ENCODE data around the gene NRSN2.

NRSN2 gene

DNA sequence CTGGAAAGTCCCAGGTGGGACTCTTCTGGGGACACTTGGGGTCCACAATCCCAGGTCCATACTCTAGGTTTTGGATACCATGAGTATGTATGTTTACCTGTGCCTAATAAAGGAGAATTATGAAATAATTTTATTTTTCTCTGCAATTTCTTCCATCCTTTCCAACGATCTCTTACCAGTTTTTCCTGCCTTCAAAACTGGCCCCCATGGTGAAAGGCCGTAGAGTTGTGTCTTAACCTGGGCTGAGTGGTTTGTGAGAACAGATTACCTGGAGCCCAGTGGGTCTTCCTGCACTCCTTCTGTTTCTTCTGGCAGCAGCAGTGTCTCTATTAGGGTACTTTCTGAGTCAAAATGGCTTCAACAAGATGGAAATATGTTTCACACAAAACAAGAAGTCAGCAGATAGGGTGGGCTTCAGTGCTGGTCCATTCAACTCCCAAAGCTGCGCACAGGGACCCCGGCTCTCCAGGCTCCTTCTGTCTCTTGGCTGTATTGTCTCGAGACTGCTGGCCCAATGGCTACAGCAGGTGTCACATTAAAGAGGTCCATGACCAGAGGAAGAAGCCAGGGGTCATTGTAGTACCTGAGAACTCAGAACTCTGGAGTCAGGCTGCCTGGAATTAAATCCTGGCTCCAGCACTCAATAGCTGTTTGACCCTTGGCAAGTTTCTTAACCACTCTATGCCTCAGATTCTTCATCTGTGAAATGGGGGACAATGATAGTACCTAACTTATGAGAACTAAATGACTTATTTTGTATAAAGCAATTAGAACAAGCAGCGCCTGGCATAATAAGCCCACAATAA is 50.7 kb downstream of the NRSN2 start:
- DNase-seq (ENCODE audit: low read depth) = no peak

DNA sequence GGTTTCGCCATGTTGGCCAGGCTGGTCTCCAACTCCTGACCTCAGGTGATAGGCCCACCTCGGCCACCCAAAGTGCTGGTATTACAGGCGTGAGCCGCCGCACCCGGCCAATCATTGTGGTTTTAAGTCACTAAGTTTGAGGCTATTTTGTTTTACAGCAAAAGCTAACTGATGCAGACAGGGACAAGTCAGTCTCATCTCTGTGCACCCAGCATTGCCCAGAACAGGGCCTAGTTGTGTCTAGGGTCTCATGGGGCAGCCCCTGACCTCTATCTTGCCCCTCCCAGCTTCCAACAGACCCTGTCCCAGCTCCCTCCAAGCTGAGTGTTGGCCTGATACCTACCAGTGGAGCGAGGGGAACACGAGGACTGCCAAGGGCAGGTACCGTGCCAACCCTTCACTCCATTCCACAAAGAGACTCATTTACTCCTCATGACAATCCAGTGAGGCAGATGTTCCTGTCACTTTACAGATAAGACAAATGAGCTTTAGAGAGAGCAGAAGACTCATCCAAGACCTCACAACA is 52.3 kb downstream of the NRSN2 start:
- no peak for DNase-seq (ENCODE audit: low read depth)

DNA sequence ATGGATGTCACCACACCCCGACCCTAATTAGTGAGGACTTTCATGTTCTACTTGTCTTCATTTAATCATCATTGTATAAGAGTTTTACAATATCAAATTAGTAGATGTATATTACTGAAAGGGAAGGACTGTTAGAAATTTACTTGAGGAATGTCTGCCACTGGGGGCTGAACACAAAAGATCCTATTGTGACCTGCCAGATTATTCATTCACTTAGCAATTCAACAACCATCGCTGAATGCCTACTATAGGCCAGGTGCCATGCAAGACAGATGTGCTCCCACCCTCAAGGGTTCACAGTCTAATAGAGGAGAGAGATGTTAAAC is 53.2 kb downstream of the NRSN2 start:
- no peak for DNase-seq (ENCODE audit: low read depth)

DNA sequence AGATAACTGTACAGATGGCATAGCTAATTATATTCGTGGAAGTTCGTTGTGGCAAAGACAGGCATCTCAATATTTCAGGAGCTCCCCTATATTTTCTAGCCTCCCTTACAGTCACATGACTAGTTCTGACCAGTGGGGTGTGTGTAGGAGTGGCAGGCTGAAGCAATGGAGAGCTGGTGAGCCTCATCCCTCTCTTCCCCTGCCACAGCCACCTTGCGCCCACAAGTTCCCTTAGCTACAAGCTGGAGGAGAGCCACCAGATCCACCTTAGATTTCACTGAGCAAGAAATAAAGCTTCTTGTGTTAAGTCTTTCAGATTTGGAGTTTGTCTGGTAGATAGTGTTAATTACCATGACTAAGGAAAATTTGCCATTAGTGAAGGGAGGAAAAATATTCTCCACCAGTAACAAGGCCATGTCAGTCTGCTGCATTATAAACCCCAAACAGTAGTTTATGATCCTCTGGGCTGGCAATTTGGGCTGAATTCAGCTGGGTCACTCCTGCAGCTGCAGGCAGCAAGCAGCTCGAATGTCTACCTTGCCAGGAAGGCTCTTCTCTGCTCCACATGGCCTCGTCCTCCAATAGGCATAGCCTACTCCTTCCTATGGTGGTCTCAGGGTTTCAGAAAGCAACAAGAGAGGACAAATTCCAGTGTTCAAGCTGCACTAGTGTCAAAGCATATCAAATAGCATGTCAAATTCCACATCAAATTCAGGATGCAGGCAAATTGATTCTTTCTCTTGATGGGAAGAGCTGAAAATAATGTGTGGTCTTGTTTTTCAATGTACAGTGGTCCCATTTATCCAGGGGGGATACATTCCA is 53.8 kb downstream of the NRSN2 start:
- no peak for DNase-seq (ENCODE audit: low read depth)

DNA sequence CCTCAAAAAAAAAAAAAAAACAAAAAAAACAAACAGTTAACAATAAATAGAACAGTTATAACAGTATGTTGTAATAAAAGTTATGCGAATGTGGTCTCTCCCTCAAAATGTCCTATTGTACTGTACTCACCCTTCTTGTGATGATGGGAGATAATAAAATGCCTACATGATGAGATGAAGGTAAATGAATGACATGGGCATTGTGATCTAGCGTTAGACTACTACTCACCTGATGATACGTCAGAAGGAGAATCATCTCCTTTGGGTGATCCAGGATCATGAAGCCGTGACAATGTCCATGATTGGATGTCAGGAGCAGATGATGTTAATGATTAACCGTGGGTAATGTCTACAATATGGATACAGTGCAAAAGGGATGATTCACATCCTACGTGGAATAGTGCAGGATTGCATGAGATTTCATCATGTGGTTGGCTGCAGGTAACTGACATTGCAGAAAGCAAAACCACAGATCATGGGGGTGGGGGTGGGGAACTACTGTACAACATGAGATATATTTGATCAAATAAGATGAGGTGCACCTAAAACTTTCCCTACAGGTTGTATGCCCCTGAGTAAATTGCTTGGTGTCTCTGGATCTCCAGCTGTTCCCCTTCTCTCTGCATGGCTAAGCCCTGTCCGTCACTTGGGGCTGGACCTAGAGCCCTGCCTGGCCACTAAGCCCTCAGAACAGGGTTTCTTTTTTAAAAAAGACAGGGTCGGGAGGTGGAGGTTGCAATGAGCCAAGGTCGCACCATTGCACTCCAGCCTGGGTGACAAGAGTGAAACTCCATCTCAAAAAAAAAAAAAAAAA is 55.0 kb downstream of the NRSN2 start:
- DNase-seq (ENCODE audit: low read depth) = no peak

DNA sequence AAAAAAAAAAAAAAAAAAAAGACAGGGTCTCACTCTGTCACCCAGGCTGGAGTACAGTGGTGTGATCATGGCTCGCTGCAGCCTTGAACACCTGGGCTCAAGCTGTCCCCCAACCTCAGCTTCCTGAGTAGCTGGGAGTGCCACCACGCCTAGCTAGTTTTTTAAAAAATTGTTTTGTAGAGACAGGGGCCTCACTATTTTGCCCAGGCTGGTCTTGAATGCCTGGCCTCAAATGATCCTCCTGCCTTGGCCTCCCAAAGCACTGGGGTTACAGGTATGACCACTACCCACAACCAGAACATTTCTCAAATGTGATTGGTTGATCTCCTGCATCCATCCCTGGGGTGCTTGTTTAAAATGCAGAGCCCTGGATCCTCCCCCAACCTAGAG is 55.6 kb downstream of the NRSN2 start:
- no peak for DNase-seq (ENCODE audit: low read depth)

DNA sequence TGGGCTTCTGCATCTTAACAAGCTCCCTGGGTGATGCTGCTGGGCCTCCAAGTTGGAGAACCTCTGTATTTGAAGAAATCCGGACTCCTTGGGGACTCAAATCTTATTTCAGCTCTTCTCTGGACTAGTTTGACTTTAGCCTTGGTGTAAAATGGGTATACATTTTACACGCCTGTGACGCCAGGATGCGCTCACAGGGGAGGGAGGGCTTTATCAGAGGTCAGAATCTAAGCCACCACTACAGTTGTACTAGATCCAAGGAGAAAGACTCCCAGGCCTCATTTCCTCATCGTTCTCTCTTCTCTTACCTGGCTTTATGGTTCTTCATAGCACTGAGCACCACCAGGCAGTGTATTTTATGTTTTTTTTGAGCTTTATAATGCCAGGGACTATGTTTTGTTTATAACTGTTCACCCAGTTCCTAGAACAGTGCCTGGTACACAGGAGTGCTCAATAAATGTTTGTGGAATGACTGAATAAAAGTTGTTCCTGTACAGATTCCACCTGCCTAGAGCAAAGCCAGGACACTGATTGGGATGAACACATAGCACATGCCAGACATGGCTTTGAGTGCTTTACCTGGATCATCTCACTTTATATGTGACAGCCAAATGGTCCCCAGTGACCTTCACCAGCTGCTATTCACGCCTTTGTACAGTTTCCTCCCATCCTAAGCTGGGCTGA is 56.1 kb downstream of the NRSN2 start:
- no peak for DNase-seq (ENCODE audit: low read depth)

DNA sequence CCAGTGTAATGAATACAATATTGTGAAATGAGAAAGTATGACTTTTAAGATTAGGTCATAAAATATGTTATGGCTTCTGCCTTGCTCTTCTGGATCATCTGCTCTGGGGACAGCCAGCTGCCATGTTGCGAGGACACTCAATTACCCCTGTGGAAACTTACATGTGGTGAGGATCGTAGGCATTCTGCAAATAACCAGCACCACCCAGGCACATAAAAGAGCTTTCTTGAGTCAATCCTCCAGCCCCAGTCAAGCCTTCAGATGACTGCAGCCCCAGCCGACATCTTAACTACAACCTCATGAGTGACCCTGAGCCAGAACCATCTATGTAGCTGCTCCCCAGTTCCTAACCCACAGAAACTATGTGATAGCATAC is 56.7 kb downstream of the NRSN2 start:
- no peak for DNase-seq (ENCODE audit: low read depth)

DNA sequence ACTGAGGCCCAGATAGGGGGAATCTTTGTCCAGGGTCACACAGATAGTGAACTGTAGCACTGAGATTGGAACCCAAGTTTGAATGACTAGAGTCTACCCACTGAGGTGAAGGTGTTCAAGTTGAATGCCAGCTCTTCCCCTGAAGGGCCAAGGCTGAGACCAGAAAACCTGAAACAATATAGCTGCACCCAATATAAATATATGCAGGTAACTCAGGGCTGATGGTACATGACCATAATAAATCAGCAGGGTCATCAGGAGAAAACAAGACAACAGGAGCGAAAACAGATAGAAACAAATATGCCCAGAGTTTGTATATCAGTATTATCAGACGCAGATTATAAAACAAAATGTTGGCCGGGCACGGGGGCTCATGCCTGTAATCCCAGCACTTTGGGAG is 57.2 kb downstream of the NRSN2 start:
- DNase-seq (ENCODE audit: low read depth) = no peak

All from stimulated activated CD4-positive, alpha-beta T cell treated with anti-CD3 and anti-CD28 coated beads, Interleukin-2, amount 100 ng/mL, for 4 hours (primary cell).